ENCODE results near the gene FHIP1A. TPM values are rescaled to one million over a fixed set of nuclear protein-coding genes. Genes with fewer than 3 reads are reported as not detected.

The FHIP1A gene
- 10 to 100 TPM; 11.6 to 11.8 TPM for total RNA-seq

DNA sequence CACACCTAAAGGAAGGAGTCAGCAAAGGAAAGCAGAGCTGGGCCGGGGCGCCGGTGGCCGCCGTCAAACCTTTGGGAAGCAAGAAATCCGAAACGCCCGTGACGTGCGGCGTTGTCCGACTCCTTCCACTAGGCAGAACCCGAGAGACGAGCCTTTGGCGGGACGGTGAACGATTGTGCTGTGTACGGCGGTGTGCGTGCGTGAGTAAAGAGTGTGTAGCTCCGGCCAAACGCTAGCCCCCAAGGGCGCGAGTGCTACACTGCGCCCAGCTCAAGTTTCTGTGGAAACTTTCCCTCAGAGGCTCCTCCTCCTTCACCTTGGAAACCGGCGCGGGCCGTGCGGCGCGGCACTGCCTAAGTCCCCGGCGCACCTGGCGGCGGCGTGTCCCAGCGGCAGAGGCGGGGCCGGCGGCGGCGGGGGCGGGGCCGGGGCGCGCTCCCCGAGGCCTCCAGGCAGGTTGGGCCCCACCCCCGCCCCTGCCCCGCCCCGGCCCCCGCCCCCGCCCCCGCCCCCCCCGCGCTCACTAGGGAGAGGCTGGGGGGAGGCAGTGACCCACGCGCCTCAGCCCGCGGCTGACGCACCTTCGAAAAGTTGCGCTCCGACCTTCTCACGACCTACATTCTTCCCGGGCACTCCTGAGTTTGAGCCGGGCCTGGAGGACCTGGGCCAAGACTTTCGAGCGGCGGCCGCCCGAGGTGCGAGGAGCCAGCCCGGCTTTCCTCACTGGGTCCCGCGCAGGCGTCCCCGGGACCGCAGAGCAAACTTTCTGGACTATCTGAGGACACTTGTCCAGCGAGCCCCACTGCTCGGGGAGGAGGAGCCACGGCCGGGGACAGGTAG is at the start of gene FHIP1A:
TSS of gene FHIP1A (plus strand) at position 547 of the 840 bp plus-strand sequence. CDS start 157,084 bp downstream, outside the sequence.
- DNase-seq (ENCODE audit: low spot score), result peak; percentile 71
- no peak for TF ChIP-seq CTCF (IDR thresholded peaks at IDR 0.05)

GRCh38 chr4:151359576-151359975 is 49.4 kb upstream of the FHIP1A start:
- no peaks in the 10 kb centered on the region for H3K36me3 ChIP-seq
- no peaks in the 10 kb centered on the region for H3K27me3 ChIP-seq
- TF ChIP-seq CTCF (IDR thresholded peaks at IDR 0.05), result no peak
- no peaks in the 10 kb centered on the region for H3K4me1 ChIP-seq
- no peak overlapping the region for H3K27ac ChIP-seq
- no peaks in the 10 kb centered on the region for H3K9me3 ChIP-seq
- no peak for DNase-seq (ENCODE audit: low spot score)
- H3K4me3 ChIP-seq, result no peak overlapping the region

More for the DNA sequence above, at the start of gene FHIP1A:
- H3K9me3 ChIP-seq, result no peaks in the 10 kb centered on the region
- H3K27me3 ChIP-seq, result no peaks in the 10 kb centered on the region
- H3K36me3 ChIP-seq, result no peaks in the 10 kb centered on the region
- peak within 1 kb of the TSS; percentile 72 to 83 for H3K27ac ChIP-seq
- peak within 1 kb of the TSS; percentile 47 to 60 for H3K4me3 ChIP-seq
- peaks cover 0 to 21% of the 10 kb centered on the region in 2 donors for H3K4me1 ChIP-seq

- Histone ChIP-seq H3K27me3 (no peaks in the 10 kb centered on the region), H3K27ac (no peak overlapping the region), H3K4me1 (no peaks in the 10 kb centered on the region), H3K9me3 (no peaks in the 10 kb centered on the region), H3K4me3 (no peak overlapping the region), H3K36me3 (no peaks in the 10 kb centered on the region)
- no peak for DNase-seq (ENCODE audit: low spot score)
- no peak for TF ChIP-seq CTCF (IDR thresholded peaks at IDR 0.05)
Observed at GRCh38 chr4:151361126-151361525, 47.9 kb upstream of the FHIP1A start.

- TF ChIP-seq CTCF (IDR thresholded peaks at IDR 0.05), result no peak
- no peak for DNase-seq (ENCODE audit: low spot score)
- H3K4me1 ChIP-seq, result no peaks in the 10 kb centered on the region
Observed at GRCh38 chr4:151361966-151362365, 47.0 kb upstream of the FHIP1A start.

DNA sequence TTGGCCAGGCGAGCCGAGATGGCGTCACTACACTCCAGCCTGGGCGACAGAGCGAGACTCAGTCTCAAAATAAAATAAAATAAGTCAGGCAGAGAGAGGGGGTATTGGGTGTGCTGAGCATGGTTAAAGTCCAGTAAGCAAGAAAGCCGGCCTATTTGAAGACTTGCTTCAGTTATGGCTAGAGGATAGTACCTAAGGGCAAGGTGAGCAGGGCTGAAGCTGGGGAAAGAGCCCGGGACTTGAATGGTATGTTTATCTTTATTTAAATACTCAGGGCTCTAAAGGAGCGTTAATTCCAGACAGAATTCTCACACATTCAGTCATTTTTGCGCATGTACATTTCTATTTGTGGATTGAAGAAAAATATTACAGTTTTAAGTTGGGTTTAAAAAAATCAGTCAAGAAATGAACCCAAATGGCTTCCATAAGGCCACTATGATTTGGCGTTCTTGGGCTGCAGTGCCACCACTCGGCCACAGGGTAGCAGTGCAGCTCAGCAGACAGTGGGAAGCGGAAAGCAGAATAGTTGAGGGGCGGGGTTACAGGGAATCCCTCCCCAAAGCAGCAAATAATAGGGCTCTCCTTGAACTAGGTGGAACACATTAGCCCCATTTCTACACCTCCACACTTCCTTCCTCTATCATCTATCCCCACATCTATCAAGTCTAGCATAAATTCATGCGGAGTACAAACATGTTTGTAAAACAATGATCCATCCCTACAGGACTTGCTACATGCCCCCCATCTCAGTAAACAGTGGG is 46.4 kb upstream of the FHIP1A start:
- peak; percentile 91 to 96 for TF ChIP-seq CTCF (IDR thresholded peaks at IDR 0.05)
- no peaks in the 10 kb centered on the region for H3K36me3 ChIP-seq
- peak; percentile 86 for DNase-seq (ENCODE audit: low spot score)
- no peak overlapping the region for H3K27ac ChIP-seq
- H3K4me1 ChIP-seq, result no peaks in the 10 kb centered on the region
- no peaks in the 10 kb centered on the region for H3K9me3 ChIP-seq
- H3K27me3 ChIP-seq, result no peaks in the 10 kb centered on the region
- no peak overlapping the region for H3K4me3 ChIP-seq

More at GRCh38 chr4:151361966-151362365, 47.0 kb upstream of the FHIP1A start:
- Histone ChIP-seq H3K9me3 (no peaks in the 10 kb centered on the region), H3K36me3 (no peaks in the 10 kb centered on the region), H3K27ac (no peak overlapping the region), H3K27me3 (no peaks in the 10 kb centered on the region), H3K4me3 (no peak overlapping the region)

Data from right atrium auricular region (tissue), 2 donors.